HG03521 (cell line): ENCODE data around the gene TUBA4A.

Experiments used
- ATAC-seq: cut with Tn5 transposase; IDR thresholded peaks from one replicate; pipeline ENCODE4 v1.9.1; 2021; ENCODE audit warnings: mild to moderate bottlenecking, moderate library complexity; ENCODE audit not compliant: unreplicated experiment

Gene TUBA4A

DNA sequence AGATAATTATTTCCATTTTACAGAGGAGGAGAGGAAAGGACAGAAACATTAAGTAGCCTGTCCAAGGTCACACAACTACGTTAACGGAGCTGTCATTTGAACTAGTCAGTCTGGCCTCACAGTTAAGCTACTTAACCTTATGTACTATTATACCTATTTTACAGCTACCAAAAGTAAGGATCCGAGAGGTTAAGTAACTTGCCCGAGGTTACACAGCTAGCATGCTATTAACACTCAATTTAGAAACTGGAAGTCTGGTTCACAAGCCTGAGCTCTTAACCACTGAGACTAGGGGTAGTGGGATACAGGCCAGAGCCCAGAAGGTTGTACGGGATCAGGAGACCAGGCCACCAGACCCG is 8.9 kb downstream of the TUBA4A start:
- no peak for ATAC-seq

- ATAC-seq: no peak
Measured at GRCh38 chr2:219243291-219243761, 10.4 kb downstream of the TUBA4A start.

- no peak for ATAC-seq
Measured at GRCh38 chr2:219234331-219234730, 19.4 kb downstream of the TUBA4A start.

DNA sequence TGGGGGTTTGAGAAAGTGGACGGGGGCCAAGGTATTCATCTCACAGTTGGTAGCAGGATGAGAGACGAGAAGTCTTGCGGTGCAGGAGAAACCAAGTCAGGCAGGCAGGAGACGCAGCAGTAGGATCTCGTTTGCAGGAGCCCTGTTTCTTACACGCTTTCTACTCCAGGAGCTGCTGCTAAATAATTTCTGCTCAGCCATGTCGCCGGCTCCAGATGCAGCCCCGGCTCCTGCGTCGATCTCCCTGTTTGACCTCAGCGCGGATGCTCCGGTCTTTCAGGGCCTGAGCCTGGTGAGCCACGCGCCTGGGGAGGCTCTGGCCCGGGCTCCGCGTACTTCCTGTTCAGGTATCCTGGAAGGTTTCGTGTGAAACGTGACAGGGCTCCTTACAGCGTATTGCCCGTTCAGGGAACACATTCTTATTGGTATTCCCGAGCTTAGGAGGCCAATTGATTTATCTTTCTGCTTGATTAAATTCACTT is 23.6 kb downstream of the TUBA4A start:
- no peak for ATAC-seq

GRCh38 chr2:219229305-219230058 is 24.2 kb downstream of the TUBA4A start, which contains the start of the genes ANKZF1 and ATG9A:
Gene ANKZF1 (plus strand): TSS chr2:219229806. CDS start chr2:219230258, 452 bp downstream.
Gene ATG9A (minus strand): TSS chr2:219229636. CDS start chr2:219228024, 1,612 bp downstream.
- peak; percentile 97 for ATAC-seq

GRCh38 chr2:219228911-219229304 is 24.8 kb downstream of the TUBA4A start:
- no peak for ATAC-seq

- ATAC-seq: no peak
Measured at GRCh38 chr2:219228041-219228910, 25.4 kb downstream of the TUBA4A start.

DNA sequence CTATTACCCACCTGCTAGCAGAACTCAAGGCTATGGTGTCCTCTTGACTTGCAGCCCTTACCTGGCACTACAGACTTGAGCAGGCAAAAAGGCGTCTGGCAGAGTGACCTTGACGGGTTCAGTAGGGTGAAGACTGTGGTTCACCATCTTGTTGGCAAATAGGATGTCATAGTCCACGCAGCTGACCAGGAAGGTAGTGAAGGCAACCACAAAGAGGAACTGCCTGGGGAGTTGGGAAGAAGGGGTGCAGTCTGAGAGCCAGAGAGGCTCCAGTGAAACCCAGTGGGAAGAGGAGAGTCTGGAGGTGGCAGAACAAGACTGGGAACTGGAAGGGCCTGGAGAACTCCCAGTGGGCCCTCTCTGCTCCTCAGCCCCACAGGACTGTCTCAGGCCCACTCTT is 28.4 kb downstream of the TUBA4A start:
- ATAC-seq: no peak

DNA sequence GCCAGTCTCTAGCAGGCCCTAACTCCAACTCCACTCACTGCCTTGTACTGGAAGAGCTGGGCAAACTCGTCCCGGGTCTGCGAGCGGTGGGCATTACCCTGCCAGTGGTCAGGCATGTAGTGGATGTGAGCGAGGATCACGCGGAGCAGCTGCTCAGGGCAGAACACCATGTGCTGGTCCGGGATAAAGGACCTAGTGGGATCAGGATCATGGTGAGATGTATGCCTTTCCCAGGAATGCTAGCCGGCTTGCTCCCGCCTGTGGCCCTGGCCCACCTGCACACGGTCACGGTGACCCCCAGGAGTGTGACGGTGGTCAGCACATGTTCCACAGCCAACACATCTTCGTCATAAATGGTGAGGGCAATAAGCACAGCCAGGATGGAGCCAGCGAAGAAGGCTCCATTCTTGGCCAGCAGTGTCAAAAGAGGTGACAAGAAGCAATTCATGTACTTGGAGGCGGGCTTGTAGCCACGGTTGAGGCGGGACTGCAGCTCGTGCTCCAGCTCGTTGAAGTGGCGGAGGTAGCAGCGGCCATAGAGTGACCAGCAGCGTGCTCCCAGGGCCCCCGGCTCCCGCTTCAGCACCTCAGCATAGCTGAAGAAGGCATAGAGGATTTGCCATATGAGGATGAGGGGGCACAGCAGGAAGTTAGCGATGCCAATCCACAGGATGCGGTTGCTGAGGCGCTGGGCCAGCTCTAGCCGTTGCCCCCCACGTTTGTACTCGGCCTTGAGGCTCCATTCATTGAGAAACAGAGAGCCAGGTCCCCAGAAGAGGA is 29.7 kb downstream of the TUBA4A start:
- ATAC-seq: no peak

DNA sequence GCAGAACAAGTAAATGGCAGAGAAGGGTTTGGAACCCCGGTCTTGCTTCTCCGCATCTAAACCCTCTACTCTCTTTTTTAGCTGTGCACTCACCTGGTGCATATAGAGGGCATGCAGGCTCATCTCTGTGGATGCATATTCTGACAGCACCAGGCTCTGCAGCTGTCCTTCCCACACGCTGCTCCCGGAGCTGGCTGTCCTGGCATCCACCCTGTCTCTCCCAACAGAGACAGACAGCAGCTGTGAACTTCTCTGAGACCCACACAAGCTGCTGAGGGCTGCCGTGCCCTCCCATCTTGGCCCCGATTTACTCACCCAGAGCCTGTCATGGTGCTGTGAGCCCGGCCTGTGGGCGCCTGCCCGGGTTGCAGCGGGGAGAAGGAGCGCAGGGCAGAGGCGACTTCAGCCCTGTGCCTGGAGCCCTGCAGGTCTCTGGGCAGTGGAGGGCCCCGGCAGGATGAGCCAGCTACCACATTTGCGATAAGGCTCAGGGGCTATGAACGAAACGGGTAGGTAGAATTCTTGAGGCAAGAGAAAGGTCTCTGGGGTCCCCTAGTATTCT is 31.7 kb downstream of the TUBA4A start:
- ATAC-seq: no peak

- no peak for ATAC-seq
Measured at GRCh38 chr2:219220652-219221402, 32.9 kb downstream of the TUBA4A start.

GRCh38 chr2:219219784-219220532 is 33.8 kb downstream of the TUBA4A start:
- no peak for ATAC-seq

DNA sequence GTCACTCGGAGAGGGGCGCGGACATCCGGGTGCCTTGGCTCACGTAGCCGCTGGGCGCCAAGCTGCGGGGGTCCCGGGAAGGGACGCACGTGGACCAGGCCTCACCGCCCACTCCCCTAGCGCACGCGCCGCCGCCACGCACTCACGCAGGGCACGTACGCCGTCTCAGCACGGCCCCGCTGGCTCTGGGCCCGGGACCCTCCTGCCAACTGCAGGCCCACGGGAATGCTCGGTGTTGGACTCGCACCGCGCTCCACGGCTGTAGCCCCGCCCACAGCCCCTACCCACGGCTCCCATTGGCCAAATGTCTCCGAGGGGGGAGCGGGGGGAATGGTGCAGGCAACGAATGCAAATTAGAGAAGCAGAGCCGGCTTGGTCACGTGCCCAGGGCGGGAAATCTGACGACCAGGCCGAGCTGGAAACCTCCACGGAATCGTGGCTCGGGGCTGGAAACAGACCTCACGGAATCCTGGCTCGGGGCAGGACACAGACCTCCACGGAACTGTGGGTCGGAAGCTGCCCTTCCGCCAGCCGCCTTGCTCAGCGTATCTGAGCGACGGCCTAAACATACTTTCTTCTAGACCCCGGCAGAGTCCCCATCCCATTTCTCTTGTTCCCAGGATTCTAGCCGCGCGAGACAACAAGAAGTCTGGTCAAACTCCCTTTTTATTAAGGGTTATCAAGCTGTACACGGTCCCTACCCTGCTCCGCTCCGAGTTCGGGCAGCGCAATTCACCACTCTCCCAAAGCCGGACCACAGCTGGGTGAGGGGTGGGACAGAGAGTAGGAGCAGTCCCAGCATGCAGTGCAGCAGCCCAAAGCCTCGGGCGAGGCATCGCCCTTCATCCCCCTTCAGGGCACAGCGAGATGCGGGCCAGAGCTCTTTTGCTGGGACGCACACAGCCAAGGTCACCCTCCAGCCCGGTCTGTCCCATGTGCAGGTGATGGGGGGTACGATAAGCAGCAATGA is 34.7 kb downstream of the TUBA4A start, which contains the start of gene ABCB6:
ABCB6 (minus strand) TSS at position 227 of the 970 bp plus-strand sequence. CDS start 285 bp downstream, outside the sequence.
- peak; percentile 68 for ATAC-seq

DNA sequence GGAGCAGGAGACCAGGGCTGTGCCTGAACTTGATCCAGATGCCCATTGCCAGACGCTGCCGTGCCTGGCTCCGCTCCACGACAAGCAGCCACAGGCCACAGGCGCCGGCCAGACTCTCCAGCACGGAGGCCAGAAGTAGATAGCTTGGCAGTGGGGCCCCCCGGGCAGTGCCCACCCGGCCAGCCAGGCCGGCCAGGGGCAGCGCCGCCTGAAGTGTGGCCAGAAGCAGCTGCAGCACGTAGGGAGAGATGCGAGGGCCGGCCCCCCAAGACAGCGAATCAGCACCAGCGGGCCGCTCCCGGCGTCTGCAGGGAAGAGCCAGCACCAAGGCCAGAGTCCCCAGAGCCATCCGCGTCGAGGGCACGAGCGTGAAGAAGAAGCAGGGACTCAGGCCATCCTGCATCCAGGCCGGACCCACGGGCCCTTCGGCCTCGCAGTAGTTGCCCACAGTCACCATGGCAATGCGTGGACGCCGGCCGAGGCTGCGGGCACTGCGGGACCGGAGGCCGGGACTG is 35.4 kb downstream of the TUBA4A start:
- peak; percentile 24 for ATAC-seq

- no peak for ATAC-seq
Measured at GRCh38 chr2:219216535-219216915, 37.2 kb downstream of the TUBA4A start.

GRCh38 chr2:219215871-219216534 is 37.7 kb downstream of the TUBA4A start:
- no peak for ATAC-seq

- no peak for ATAC-seq
Measured at GRCh38 chr2:219214786-219215185, 38.9 kb downstream of the TUBA4A start.
